ENCODE results near the gene FOXL3.

- TF ChIP-seq SP1 (IDR thresholded peaks at IDR 0.05) (no peak), CTCF (IDR thresholded peaks at IDR 0.05; ENCODE audit: low read depth, low read length, missing input control) (no peak)
- TF ChIP-seq, protein P1, sequence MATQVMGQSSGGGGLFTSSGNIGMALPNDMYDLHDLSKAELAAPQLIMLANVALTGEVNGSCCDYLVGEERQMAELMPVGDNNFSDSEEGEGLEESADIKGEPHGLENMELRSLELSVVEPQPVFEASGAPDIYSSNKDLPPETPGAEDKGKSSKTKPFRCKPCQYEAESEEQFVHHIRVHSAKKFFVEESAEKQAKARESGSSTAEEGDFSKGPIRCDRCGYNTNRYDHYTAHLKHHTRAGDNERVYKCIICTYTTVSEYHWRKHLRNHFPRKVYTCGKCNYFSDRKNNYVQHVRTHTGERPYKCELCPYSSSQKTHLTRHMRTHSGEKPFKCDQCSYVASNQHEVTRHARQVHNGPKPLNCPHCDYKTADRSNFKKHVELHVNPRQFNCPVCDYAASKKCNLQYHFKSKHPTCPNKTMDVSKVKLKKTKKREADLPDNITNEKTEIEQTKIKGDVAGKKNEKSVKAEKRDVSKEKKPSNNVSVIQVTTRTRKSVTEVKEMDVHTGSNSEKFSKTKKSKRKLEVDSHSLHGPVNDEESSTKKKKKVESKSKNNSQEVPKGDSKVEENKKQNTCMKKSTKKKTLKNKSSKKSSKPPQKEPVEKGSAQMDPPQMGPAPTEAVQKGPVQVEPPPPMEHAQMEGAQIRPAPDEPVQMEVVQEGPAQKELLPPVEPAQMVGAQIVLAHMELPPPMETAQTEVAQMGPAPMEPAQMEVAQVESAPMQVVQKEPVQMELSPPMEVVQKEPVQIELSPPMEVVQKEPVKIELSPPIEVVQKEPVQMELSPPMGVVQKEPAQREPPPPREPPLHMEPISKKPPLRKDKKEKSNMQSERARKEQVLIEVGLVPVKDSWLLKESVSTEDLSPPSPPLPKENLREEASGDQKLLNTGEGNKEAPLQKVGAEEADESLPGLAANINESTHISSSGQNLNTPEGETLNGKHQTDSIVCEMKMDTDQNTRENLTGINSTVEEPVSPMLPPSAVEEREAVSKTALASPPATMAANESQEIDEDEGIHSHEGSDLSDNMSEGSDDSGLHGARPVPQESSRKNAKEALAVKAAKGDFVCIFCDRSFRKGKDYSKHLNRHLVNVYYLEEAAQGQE (IDR thresholded peaks at IDR 0.05) = no peak
Measured at GRCh38 chr7:314853-315252, 24.9 kb downstream of the FOXL3 start.

All from liver (tissue), 3 donors.